ELF-1 (cell line): ENCODE measurements around the gene DPP8.
A peak's percentile ranks its signal among the peaks of the same experiment; 100 is the strongest.
"Not testable (repeated sequence)": the region's sequence is repeated elsewhere in the genome, so short reads cannot be mapped to it uniquely, and the experiment has no call there.

Experiments used
- DNase-seq: peaks from one replicate; pipeline ENCODE4 v3.0.0-alpha.2; 2016; ENCODE audit warnings: low read depth, low spot score

DPP8 gene

DNA sequence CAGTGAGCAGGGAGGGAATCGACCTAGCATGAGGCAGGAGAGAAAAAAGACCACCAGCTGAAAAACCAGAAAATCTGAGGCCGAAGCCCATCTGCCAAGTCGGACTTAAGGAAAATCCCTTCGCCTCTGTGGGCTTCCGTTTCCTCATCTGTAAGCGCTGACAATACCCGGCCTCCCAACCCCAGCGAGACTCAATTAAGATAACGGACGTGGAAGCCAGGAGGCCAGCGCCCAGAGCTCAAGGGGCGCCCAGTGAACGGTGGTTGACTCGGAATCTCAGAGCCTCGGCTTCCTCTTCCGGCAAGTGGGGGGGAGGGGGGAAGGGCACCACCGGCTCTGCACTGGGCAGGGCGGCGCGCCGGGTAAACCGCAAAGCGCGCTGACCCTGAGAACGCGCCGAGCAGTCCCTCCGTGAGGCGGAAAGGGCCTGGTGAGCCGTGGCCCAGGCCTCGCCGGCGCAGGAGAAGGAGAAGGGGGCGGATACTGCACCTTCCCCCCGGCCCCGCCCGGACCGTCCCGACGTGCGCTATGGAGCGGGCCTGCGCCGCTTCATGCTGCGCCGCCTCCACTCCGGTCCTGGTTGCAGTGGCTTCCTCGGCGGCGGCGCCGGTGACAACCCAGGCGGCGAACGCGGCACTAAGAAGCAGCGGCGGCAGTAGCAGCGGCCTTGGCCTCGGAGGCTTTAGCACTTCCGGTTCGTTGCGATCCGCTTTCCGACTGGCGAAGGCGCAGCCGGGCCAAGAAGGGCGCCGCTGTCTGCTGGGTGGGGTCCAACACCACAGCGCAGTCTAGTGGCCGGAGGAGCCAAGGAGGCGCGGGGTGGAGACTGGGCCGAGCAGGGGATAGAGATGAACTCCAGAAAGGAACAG is at the start of gene DPP8:
Gene DPP8 (minus strand): TSS at position 693 of the 869 bp plus-strand sequence. CDS start 5,136 bp downstream, outside the sequence.
- DNase-seq = peak; percentile 96

DNA sequence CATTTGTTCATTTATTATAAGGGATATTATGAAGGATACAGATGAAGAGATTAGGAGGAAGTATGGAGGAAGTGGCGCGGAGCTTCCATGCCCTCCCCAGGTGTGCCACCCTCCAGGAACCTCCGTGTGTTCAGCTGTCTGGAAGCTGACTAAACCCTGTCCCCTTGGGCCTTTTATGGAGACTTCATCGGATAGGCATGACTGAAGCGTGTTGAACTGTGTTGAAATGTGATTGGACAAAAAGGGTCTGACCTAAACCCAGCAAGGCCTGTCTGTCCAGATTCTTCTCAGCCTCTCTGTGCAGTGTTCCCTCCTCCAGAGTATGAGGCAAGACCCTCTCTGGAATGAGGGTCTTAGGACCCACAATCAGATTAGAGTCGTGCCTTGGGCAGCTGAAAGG is 44.4 kb upstream of the DPP8 start:
- peak; percentile 13 for DNase-seq

GRCh38 chr15:65559941-65560340 is 42.5 kb upstream of the DPP8 start:
- no peak for DNase-seq

DNA sequence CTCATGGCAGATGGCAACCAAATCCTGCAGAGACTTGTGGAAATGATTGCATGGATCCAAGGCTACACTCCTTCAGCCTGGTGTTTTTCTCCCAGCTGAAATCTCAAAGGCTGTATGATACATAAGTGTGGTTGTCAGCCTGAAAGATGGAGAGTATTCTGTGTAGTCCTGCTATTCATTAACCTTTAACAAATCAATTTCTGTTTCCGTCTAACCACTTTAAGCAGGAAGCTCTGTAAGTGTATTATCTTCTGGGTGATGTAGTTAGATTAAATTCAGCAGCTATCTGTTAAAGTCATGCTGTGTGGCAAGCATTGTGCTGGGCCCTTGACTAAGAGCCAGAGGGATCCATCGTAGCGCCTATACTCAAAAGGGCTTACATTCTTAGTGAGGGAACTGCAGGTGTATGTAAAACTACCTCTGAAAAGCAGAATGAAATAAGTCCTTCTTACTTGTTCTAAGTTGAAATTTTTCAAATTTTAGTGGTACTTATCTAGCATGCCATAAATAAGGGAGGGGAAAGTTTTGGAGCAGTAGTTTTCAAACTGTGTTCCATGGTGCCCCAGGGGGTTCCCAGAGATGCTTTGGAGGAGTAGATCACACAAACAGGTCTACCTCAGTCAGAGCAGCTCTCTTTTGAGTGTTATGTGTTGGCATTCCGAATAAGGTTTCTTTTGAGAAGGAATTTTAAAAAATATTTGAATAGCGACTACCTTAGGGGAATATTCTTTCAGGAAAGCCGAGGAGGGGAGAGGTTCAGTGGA is 41.7 kb upstream of the DPP8 start:
- DNase-seq = no peak

- no peak for DNase-seq
Observed at GRCh38 chr15:65558336-65558735, 40.8 kb upstream of the DPP8 start.

- DNase-seq = no peak
Observed at GRCh38 chr15:65556622-65557021, 39.1 kb upstream of the DPP8 start.

DNA sequence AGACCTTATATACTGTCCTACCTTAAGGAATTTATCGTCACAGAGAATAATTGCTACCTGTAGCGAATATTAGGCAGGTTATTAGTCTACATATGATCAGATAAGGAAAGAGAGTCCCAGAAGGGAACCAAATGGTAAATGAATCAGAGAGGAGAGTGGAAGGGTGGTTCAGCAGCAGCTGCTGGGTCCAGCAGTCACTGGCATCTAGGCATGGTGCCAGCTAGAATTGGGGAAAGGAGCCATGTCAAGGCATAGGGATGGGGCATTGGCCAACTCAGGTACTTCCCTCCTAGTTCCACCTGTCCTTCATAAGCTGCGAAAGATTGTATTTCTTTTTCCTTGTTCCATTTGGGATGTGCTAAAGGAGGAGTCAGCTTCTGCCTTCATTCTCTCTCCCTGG is 36.2 kb upstream of the DPP8 start:
- DNase-seq = no peak

DNA sequence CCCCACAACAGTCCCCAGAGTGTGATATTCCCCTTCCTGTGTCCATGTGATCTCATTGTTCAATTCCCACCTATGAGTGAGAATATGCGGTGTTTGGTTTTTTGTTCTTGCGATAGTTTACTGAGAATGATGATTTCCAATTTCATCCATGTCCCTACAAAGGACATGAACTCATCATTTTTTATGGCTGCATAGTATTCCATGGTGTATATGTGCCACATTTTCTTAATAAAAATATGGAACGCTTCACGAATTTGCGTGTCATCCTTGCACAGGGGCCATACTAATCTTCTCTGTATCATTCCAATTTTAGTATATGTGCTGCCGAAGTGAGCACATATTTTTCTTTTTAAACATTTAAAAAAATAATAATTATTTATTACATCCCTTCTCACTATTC is 35.4 kb upstream of the DPP8 start:
- not testable (repeated sequence) for DNase-seq

DNA sequence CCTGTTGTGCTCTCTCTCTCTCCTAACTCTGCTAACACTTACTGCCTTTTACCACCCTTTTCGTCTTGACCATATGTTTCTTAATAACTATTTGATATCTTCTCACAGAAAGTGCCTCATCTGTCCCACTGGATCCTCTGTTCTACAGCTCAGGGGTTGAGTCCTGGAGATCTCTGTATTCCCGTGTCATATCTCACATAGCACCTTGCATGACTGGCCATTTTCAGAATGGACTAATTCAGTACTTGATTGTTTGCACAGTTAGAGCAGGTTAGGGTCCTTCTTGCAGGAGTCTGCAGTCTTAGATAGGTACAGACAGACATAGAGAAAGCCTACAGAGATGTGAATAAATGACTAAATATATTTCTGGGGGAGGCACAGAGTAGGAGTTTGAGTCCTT is 33.7 kb upstream of the DPP8 start:
- DNase-seq = no peak

- no peak for DNase-seq
Observed at GRCh38 chr15:65550681-65551098, 33.2 kb upstream of the DPP8 start.

DNA sequence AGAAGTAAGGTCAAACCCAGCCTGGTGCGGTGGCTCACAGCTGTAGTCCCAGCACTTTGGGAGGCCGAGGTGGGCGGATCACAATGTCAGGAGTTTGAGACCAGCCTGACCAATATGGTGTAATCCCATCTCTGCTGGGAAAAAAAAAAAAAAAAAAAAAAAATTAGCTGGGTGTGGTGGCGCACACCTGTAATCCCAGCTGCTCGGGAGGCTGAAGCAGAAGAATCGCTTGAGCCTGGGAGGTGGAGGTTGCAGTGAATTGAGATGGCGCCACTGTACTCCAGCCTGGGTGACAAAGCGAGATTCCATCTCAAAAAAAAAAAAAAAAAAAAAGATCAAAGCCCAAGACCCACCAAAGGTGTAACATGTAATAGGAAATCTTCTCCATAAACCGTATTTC is 31.8 kb upstream of the DPP8 start:
- not testable (repeated sequence) for DNase-seq

- no peak for DNase-seq
Observed at GRCh38 chr15:65547841-65548240, 30.4 kb upstream of the DPP8 start.

GRCh38 chr15:65541231-65541820 is 23.8 kb upstream of the DPP8 start:
- DNase-seq = no peak

- no peak for DNase-seq
Observed at GRCh38 chr15:65540314-65540713, 22.8 kb upstream of the DPP8 start.

- no peak for DNase-seq
Observed at GRCh38 chr15:65535192-65535591, 17.7 kb upstream of the DPP8 start.

DNA sequence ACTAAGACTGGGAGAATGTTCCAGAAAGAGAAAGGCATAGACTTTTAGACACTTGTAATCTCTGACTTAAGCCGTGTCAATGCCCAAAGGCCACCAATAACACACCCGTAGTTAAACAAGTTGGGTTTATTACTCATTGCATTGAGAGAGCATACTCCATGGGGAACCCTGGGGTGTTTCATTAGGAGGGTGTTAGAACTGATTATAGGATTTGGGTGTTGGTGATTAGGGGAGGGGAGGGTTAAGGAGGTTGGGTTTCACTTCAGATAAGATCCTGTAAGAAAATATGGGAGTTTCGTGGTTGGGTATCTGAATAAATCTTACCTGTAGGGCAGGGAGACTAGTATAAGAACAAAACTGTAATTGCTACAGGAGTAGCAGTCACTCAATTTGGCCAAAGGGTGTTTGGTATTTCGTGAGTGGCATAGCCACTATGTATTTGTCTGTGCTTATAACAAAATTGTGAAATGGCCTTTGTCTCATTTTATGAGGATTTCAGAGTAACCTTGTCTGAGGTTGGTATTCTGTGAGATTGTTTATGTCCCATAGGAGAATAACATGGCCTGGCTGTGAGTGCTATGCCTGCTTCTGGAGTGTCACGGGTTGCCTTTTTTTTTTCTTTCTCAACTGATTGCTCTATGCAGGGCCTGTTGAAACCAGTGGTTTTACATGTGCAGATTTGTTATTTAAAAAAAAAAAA is 15.7 kb upstream of the DPP8 start:
- peak; percentile 18 for DNase-seq

- DNase-seq = no peak
Observed at GRCh38 chr15:65532738-65533051, 15.2 kb upstream of the DPP8 start.

DNA sequence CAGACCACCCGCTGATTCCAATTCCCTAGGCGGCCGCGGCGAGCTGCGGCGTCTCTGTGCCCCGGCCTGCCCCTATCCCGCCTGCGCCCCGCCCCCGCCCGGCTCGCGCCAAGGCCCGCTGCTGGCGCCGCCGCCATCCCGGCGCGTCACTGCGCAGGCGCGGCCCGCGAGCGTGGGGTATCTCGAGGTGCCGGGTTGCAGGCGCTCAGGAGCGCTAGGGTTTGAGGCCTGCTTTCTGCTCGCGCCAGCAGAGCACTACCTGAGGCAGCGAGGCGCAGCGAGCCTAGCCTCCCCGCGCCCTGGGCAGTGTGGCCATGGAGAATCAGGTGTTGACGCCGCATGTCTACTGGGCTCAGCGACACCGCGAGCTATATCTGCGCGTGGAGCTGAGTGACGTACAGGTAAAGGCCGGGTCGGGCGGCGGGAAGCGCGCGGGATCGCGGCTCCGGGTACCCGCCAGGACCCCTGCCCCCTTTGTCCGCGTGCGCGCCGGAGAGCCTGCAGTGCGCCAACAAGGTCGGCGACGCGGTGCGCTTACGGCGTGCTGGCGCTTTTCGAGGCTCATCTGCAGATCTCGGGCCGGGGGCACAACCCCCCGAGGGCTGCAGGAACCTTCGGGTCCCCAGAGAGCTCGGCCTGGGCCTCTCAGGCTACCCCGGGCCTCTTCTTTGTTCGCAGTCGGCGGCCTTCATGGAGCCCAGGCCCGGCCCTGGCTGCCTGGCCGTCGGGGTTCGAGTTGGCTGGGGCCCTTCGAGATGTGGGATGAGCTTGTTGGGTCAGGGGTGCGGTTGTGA is 13.0 kb upstream of the DPP8 start, which contains the start of gene HACD3:
Gene HACD3 (plus strand): TSS at position 146 of the 794 bp plus-strand sequence. CDS start 169 bp downstream, at position 315.
- peak; percentile 89 for DNase-seq

GRCh38 chr15:65529762-65530317 is 12.4 kb upstream of the DPP8 start:
- DNase-seq = no peak

- DNase-seq = peak; percentile 26
Observed at GRCh38 chr15:65528461-65529060, 11.1 kb upstream of the DPP8 start.
